Progenitor cell of endocrine pancreas (in vitro differentiated cells): Measurements from ENCODE around the gene PTPRT. TPM values are rescaled to one million over a fixed set of nuclear protein-coding genes. Genes with fewer than 3 reads are reported as not detected.
"Not testable (repeated sequence)": the region's sequence is repeated elsewhere in the genome, so short reads cannot be mapped to it uniquely, and the experiment has no call there.

Source experiments
- DNase-seq: peaks from one replicate; pipeline ENCODE4 v3.0.0; 2021; ENCODE audit warnings: low spot score; ENCODE audit not compliant: unreplicated experiment
- H3K27ac Mint-ChIP-seq: 2 replicates; pipeline ENCODE4 v1.8.0; 2021; ENCODE audit warnings: mild to moderate bottlenecking, moderate library complexity, mixed read lengths
- H3K27me3 Mint-ChIP-seq: 2 replicates; pipeline ENCODE4 v1.8.0; 2021; ENCODE audit warnings: mixed read lengths
- H3K36me3 Mint-ChIP-seq: 2 replicates; pipeline ENCODE4 v1.8.0; 2022; ENCODE audit warnings: mixed read lengths; ENCODE audit not compliant: insufficient read depth
- H3K4me1 Mint-ChIP-seq: 2 replicates; pipeline ENCODE4 v1.8.0; 2021; ENCODE audit warnings: low read depth, mixed read lengths
- H3K4me3 Mint-ChIP-seq: 2 replicates; pipeline ENCODE4 v1.8.0; 2021; ENCODE audit warnings: low read depth, mild to moderate bottlenecking, moderate library complexity, mixed read lengths
- H3K9me3 Mint-ChIP-seq: 2 replicates; pipeline ENCODE4 v1.8.0; 2021; ENCODE audit warnings: low read depth, mixed read lengths
- total RNA-seq: library from RNA; stranded (reverse); gene quantifications from 2 replicates; pipeline ENCODE4 v1.2.1, GENCODE V29; 2021
- TF ChIP-seq, protein P1 (sequence below): fragments of 200-600 bp; sonication (generic); IDR thresholded peaks from one replicate; pipeline ENCODE4 v1.5.0; 2021; ENCODE audit warnings: antibody characterized with exemption, mild to moderate bottlenecking; ENCODE audit not compliant: unreplicated experiment

The PTPRT gene
- total RNA-seq, 1 donor from 2014 or later = 65.9 TPM

GRCh38 chr20:42906120-42906519 is 283.6 kb downstream of the PTPRT start:
- Mint-ChIP-seq H3K36me3 (peaks cover 2% of the 10 kb centered on the region), H3K9me3 (no peaks in the 10 kb centered on the region), H3K27ac (no peak overlapping the region), H3K4me1 (peaks cover 5% of the 10 kb centered on the region), H3K4me3 (no peak overlapping the region), H3K27me3 (no peaks in the 10 kb centered on the region)
- TF ChIP-seq, protein P1, sequence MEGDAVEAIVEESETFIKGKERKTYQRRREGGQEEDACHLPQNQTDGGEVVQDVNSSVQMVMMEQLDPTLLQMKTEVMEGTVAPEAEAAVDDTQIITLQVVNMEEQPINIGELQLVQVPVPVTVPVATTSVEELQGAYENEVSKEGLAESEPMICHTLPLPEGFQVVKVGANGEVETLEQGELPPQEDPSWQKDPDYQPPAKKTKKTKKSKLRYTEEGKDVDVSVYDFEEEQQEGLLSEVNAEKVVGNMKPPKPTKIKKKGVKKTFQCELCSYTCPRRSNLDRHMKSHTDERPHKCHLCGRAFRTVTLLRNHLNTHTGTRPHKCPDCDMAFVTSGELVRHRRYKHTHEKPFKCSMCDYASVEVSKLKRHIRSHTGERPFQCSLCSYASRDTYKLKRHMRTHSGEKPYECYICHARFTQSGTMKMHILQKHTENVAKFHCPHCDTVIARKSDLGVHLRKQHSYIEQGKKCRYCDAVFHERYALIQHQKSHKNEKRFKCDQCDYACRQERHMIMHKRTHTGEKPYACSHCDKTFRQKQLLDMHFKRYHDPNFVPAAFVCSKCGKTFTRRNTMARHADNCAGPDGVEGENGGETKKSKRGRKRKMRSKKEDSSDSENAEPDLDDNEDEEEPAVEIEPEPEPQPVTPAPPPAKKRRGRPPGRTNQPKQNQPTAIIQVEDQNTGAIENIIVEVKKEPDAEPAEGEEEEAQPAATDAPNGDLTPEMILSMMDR = no peak
- DNase-seq = no peak

DNA sequence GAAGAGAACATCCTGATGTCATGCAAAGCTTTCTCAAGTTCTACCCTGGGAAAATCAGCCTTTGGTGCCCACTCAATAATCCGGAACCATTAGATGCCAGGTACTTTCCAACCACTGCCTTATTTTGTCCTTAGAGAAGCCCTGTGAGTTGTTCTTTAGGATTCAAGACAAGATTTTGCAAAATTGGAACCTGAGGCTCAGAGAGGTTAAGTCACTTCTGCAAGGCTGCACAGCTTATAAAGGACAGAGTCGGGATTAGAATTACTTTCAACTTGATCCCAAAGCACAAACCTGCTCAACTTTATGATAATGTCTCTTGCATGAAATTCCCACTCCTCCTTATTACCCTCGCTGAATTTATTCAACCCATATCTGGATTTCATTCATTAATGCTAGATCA is 287.2 kb downstream of the PTPRT start:
- Mint-ChIP-seq H3K27me3 (no peaks in the 10 kb centered on the region), H3K9me3 (no peaks in the 10 kb centered on the region), H3K27ac (no peak overlapping the region), H3K36me3 (peaks cover 2% of the 10 kb centered on the region), H3K4me1 (peaks cover 8% of the 10 kb centered on the region), H3K4me3 (no peak overlapping the region)
- TF ChIP-seq, protein P1 = no peak
- DNase-seq = no peak

DNA sequence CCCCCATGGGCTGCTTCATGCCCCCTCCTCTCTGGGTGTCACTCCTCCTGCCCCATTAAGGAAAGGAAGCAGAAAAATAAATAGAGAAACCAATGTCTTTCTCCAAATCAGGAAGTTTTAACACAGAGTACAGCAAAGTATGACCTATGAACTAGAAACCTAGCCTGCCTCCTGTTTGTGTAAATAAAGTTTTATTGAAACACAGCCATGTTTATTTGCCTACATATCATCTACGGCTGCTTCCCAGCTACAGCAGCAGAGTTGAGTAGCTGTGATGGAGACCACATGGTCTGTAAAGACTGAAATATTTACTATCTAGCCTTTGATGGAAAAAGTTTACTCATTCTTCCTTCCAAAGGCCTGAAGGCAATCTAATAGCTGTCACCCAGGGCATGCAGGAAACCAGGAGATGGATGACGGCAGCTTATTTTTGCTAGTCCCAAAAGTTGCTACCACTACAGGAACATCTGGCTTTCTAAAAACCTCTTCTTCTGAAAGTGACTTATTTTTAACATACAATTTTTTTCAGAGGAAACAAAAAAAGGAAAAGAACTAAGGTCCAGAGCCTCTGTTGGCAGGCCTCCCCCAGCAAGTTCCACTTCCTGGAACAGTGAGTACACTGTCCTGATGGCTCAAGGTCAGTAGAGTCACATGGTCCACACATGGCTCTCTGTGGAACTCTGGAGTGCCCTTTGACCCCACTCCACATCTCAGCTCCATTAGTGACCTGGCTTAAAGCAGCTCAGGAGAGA is 287.8 kb downstream of the PTPRT start:
- DNase-seq = no peak
- Mint-ChIP-seq H3K4me3 (no peak overlapping the region), H3K36me3 (no peaks in the 10 kb centered on the region), H3K27me3 (no peaks in the 10 kb centered on the region), H3K27ac (no peak overlapping the region), H3K4me1 (peaks cover 8% of the 10 kb centered on the region), H3K9me3 (no peaks in the 10 kb centered on the region)
- TF ChIP-seq, protein P1 = no peak

- not testable (repeated sequence) for H3K27ac Mint-ChIP-seq, H3K4me1 Mint-ChIP-seq, DNase-seq, H3K27me3 Mint-ChIP-seq, H3K4me3 Mint-ChIP-seq, H3K9me3 Mint-ChIP-seq, H3K36me3 Mint-ChIP-seq
Measured at GRCh38 chr20:42900764-42901163, 288.9 kb downstream of the PTPRT start.

GRCh38 chr20:42895020-42895419 is 294.7 kb downstream of the PTPRT start:
- TF ChIP-seq, protein P1 = no peak
- H3K27ac Mint-ChIP-seq = no peak overlapping the region
- no peaks in the 10 kb centered on the region for H3K27me3 Mint-ChIP-seq
- DNase-seq = no peak
- H3K36me3 Mint-ChIP-seq = no peaks in the 10 kb centered on the region
- peaks cover 14% of the 10 kb centered on the region for H3K4me1 Mint-ChIP-seq
- H3K9me3 Mint-ChIP-seq = peaks cover 3% of the 10 kb centered on the region
- no peak overlapping the region for H3K4me3 Mint-ChIP-seq

- peak overlapping the region; percentile 71 for H3K27ac Mint-ChIP-seq
- TF ChIP-seq, protein P1 = no peak
- H3K9me3 Mint-ChIP-seq = peaks cover 3% of the 10 kb centered on the region
- no peaks in the 10 kb centered on the region for H3K27me3 Mint-ChIP-seq
- H3K4me1 Mint-ChIP-seq = peaks cover 18% of the 10 kb centered on the region
- DNase-seq = no peak
- H3K36me3 Mint-ChIP-seq = no peaks in the 10 kb centered on the region
- no peak overlapping the region for H3K4me3 Mint-ChIP-seq
Measured at GRCh38 chr20:42894483-42894882, 295.2 kb downstream of the PTPRT start.
